Measurements from ENCODE around the gene CAMP. TPM values are rescaled to one million over a fixed set of nuclear protein-coding genes. Genes with fewer than 3 reads are reported as not detected.

CAMP gene
- total and polyA plus RNA-seq, 4 donors, result 1.3 to 5.5 (median 1.7) TPM

- TF ChIP-seq CTCF (IDR thresholded peaks at IDR 0.05; ENCODE audit: control extremely low read depth, extremely low read depth), result peak; percentile 30
- DNase-seq (peak; percentile 70 to 79 (median 70)), ATAC-seq (ENCODE audit: insufficient read depth, low FRiP score) (peak; percentile 66)
- 48 to 53% methylated on average over 9 of the region's 9 CpGs for WGBS, 2 donors
- H3K4me3 ChIP-seq, result no peak overlapping the region
- no peak overlapping the region for H3K27ac ChIP-seq (ENCODE audit: low read depth in 1 of 2, low read length in 1 of 2)
- H3K4me1 ChIP-seq (ENCODE audit: control insufficient read depth in 5 of 5, insufficient read depth in 5 of 5, low read length in 5 of 5), result peaks cover 0 to 2% (median 0%) of the 10 kb centered on the region in 5 donors
- no peaks in the 10 kb centered on the region for H3K36me3 ChIP-seq (ENCODE audit: control insufficient read depth in 4 of 4, insufficient read depth in 4 of 4, low read length in 4 of 4)
- no peak overlapping the region for H3K9ac ChIP-seq (ENCODE audit: insufficient read depth in 1 of 2, low read length in 2 of 2)
- H3K27me3 ChIP-seq (ENCODE audit: control insufficient read depth in 3 of 3, insufficient read depth in 3 of 3, low read length in 2 of 3), result no peaks in the 10 kb centered on the region
- no peaks in the 10 kb centered on the region for H3K9me3 ChIP-seq (ENCODE audit: control insufficient read depth in 4 of 4, insufficient read depth in 3 of 4, low read length in 3 of 4)
Observed at GRCh38 chr3:48194446-48195071, 28.7 kb upstream of the CAMP start.

- Histone ChIP-seq H3K27ac (ENCODE audit: low read depth in 1 of 2, low read length in 1 of 2) (no peak overlapping the region), H3K4me1 (ENCODE audit: control insufficient read depth in 5 of 5, insufficient read depth in 5 of 5, low read length in 5 of 5) (peaks cover 0 to 2% (median 0%) of the 10 kb centered on the region in 5 donors), H3K36me3 (ENCODE audit: control insufficient read depth in 4 of 4, insufficient read depth in 4 of 4, low read length in 4 of 4) (no peaks in the 10 kb centered on the region), H3K4me3 (no peak overlapping the region), H3K9ac (ENCODE audit: insufficient read depth in 1 of 2, low read length in 2 of 2) (no peak overlapping the region), H3K9me3 (ENCODE audit: control insufficient read depth in 4 of 4, insufficient read depth in 3 of 4, low read length in 3 of 4) (no peaks in the 10 kb centered on the region), H3K27me3 (ENCODE audit: control insufficient read depth in 3 of 3, insufficient read depth in 3 of 3, low read length in 2 of 3) (no peaks in the 10 kb centered on the region)
- TF ChIP-seq CTCF (IDR thresholded peaks at IDR 0.05; ENCODE audit: control extremely low read depth, extremely low read depth), result no peak
- WGBS, 2 donors, result 68 to 72% methylated on average over 1 of the region's 1 CpG
- ATAC-seq (ENCODE audit: insufficient read depth, low FRiP score) (no peak), DNase-seq (no peak)
Observed at GRCh38 chr3:48196611-48197010, 26.7 kb upstream of the CAMP start.

- ATAC-seq (ENCODE audit: insufficient read depth, low FRiP score) (no peak), DNase-seq (no peak)
- Histone ChIP-seq H3K9ac (ENCODE audit: insufficient read depth in 1 of 2, low read length in 2 of 2) (no peak overlapping the region), H3K9me3 (ENCODE audit: control insufficient read depth in 4 of 4, insufficient read depth in 3 of 4, low read length in 3 of 4) (no peaks in the 10 kb centered on the region), H3K27me3 (ENCODE audit: control insufficient read depth in 3 of 3, insufficient read depth in 3 of 3, low read length in 2 of 3) (no peaks in the 10 kb centered on the region), H3K4me3 (no peak overlapping the region), H3K27ac (ENCODE audit: low read depth in 1 of 2, low read length in 1 of 2) (no peak overlapping the region), H3K4me1 (ENCODE audit: control insufficient read depth in 5 of 5, insufficient read depth in 5 of 5, low read length in 5 of 5) (peaks cover 0 to 2% (median 0%) of the 10 kb centered on the region in 5 donors), H3K36me3 (ENCODE audit: control insufficient read depth in 4 of 4, insufficient read depth in 4 of 4, low read length in 4 of 4) (no peaks in the 10 kb centered on the region)
- TF ChIP-seq CTCF (IDR thresholded peaks at IDR 0.05; ENCODE audit: control extremely low read depth, extremely low read depth), result no peak
Observed at GRCh38 chr3:48199117-48199516, 24.2 kb upstream of the CAMP start.

- ATAC-seq (ENCODE audit: insufficient read depth, low FRiP score) (no peak), DNase-seq (no peak)
- WGBS, 2 donors, result 71 to 82% methylated on average over 6 of the region's 6 CpGs
- no peaks in the 10 kb centered on the region for H3K4me1 ChIP-seq (ENCODE audit: control insufficient read depth in 5 of 5, insufficient read depth in 5 of 5, low read length in 5 of 5)
- no peak overlapping the region for H3K27ac ChIP-seq (ENCODE audit: low read depth in 1 of 2, low read length in 1 of 2)
- no peaks in the 10 kb centered on the region for H3K36me3 ChIP-seq (ENCODE audit: control insufficient read depth in 4 of 4, insufficient read depth in 4 of 4, low read length in 4 of 4)
- no peaks in the 10 kb centered on the region for H3K9me3 ChIP-seq (ENCODE audit: control insufficient read depth in 4 of 4, insufficient read depth in 3 of 4, low read length in 3 of 4)
- H3K4me3 ChIP-seq, result no peak overlapping the region
- no peak overlapping the region for H3K9ac ChIP-seq (ENCODE audit: insufficient read depth in 1 of 2, low read length in 2 of 2)
- no peak for TF ChIP-seq CTCF (IDR thresholded peaks at IDR 0.05; ENCODE audit: control extremely low read depth, extremely low read depth)
- H3K27me3 ChIP-seq (ENCODE audit: control insufficient read depth in 3 of 3, insufficient read depth in 3 of 3, low read length in 2 of 3), result no peaks in the 10 kb centered on the region
Observed at GRCh38 chr3:48202632-48203031, 20.7 kb upstream of the CAMP start.

Measured in lung (tissue), 12 donors.